ENCODE measurements around the gene PGAM4. TPM values are rescaled to one million over a fixed set of nuclear protein-coding genes. Genes with fewer than 3 reads are reported as not detected.

PGAM4 gene
- total RNA-seq, 2 experiments from 2014 or later, result not detected

Other genes starting within 250 kb of the PGAM4 start
- 10 to 100 TPM; 67.4 to 78.4 TPM for gene ATRX, start 183.4 kb downstream of the PGAM4 start, total RNA-seq
- 10 to 100 TPM; 40.1 to 44.4 TPM for gene MAGT1, start 74.2 kb downstream of the PGAM4 start, total RNA-seq
- 100 to 1,000 TPM; 256 to 279 TPM for gene COX7B, start 70.2 kb downstream of the PGAM4 start, total RNA-seq
- 10 to 100 TPM in 1 of 2 experiments, 1 to 10 TPM in 1; 10.0 to 11.9 TPM for gene ATP7A, start 58.9 kb downstream of the PGAM4 start, total RNA-seq
- gene PGK1, start 134.6 kb upstream of the PGAM4 start, total RNA-seq, result 100 to 1,000 TPM; 782 to 877 TPM
- 10 to 100 TPM; 10.0 to 18.5 TPM for gene TAF9B, start 170.0 kb upstream of the PGAM4 start, total RNA-seq

All from activated CD8-positive, alpha-beta memory T cell treated with anti-CD3 and anti-CD28 coated beads, Interleukin-2, amount 10 ng/mL, durations not matched to agents 7 days and 5 days (primary cell).